HFFc6 (cell line): ENCODE measurements around the gene DTX3L. TPM values are rescaled to one million over a fixed set of nuclear protein-coding genes. Genes with fewer than 3 reads are reported as not detected.

ENCODE experiments used
- DNase-seq: peaks from one replicate; pipeline ENCODE4 v3.0.0-alpha.2; 2018
- H3K27ac Mint-ChIP-seq: 2 replicates; pipeline ENCODE4 v1.8.0; 2020; ENCODE audit warnings: mild to moderate bottlenecking, mixed read lengths
- H3K27me3 Mint-ChIP-seq: 2 replicates; pipeline ENCODE4 v1.8.0; 2021; ENCODE audit warnings: mild to moderate bottlenecking, moderate library complexity, mixed read lengths; ENCODE audit not compliant: insufficient read depth
- H3K36me3 Mint-ChIP-seq: 2 replicates; pipeline ENCODE4 v1.8.0; 2021; ENCODE audit warnings: low read depth, mixed read lengths
- H3K4me1 Mint-ChIP-seq: 2 replicates; pipeline ENCODE4 v1.8.0; 2020; ENCODE audit warnings: low read depth, mixed read lengths
- H3K4me3 Mint-ChIP-seq: 2 replicates; pipeline ENCODE4 v1.8.0; 2020; ENCODE audit warnings: mild to moderate bottlenecking, moderate library complexity, mixed read lengths
- H3K9me3 Mint-ChIP-seq: 2 replicates; pipeline ENCODE4 v1.8.0; 2020; ENCODE audit warnings: mild to moderate bottlenecking, mixed read lengths
- total RNA-seq, 6 experiments: library from RNA; stranded (reverse); fragmentation: NEBNext Ultra II Directional; extraction: Animal tissue kit (Norgen Biotek cat#: 25700); gene quantifications; 2 replicates in 1 of 6; 3 replicates in 5 of 6; pipeline ENCODE4 v1.2.3, GENCODE V29; 2021
- TF ChIP-seq, protein P1 (sequence below): fragments of 200-600 bp; sonication (generic); IDR thresholded peaks from 2 replicates; pipeline ENCODE4 v1.5.0; 2021; ENCODE audit warnings: antibody characterized with exemption, mild to moderate bottlenecking

Gene DTX3L
- total RNA-seq, 6 experiments from 2014 or later = 6.2 to 16.7 (median 15.6) TPM

DNA sequence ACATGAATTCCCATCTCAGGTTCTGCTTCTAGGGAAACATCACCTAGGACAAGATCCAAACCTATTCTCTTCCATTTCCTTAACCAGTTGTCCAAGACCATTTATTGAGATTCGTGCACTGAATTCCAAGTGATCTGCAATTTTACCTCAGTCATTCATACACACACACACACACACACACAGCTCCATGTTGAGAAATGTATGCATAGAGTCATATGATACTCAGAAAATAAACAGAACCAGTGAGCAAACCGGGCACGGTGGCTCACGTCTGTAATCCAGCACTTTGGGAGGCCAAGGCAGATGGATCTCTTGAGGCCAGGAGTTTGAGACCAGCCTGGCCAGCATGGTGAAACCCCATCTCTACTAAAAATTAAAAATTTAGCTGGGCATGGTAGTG, 43.3 kb upstream of the DTX3L start:
- Mint-ChIP-seq H3K36me3 (no peaks in the 10 kb centered on the region), H3K27me3 (no peaks in the 10 kb centered on the region), H3K27ac (no peak overlapping the region), H3K4me3 (no peak overlapping the region), H3K9me3 (no peaks in the 10 kb centered on the region), H3K4me1 (no peaks in the 10 kb centered on the region)
- DNase-seq = no peak
- TF ChIP-seq, protein P1, sequence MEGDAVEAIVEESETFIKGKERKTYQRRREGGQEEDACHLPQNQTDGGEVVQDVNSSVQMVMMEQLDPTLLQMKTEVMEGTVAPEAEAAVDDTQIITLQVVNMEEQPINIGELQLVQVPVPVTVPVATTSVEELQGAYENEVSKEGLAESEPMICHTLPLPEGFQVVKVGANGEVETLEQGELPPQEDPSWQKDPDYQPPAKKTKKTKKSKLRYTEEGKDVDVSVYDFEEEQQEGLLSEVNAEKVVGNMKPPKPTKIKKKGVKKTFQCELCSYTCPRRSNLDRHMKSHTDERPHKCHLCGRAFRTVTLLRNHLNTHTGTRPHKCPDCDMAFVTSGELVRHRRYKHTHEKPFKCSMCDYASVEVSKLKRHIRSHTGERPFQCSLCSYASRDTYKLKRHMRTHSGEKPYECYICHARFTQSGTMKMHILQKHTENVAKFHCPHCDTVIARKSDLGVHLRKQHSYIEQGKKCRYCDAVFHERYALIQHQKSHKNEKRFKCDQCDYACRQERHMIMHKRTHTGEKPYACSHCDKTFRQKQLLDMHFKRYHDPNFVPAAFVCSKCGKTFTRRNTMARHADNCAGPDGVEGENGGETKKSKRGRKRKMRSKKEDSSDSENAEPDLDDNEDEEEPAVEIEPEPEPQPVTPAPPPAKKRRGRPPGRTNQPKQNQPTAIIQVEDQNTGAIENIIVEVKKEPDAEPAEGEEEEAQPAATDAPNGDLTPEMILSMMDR = no peak

DNA sequence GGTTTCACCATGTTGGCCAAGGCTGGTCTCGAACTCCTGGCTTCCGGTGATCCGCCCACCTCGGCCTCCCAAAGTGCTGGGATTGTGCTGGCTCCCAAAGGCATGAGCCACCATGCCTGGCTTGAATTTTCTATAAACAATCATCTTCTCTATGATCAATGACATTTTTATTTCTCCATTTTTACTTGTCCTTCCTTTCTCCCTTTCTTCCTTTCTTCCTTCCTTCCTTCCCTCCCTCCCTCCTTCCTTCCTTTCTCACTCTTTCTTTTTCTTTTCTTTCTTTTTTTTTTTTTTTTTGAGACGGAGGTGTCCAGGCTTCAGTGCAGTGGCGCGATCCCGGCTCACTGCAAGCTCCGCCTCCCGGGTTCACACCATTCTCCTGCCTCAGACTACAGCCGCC, 40.8 kb upstream of the DTX3L start:
- Mint-ChIP-seq H3K27me3 (no peaks in the 10 kb centered on the region), H3K4me1 (no peaks in the 10 kb centered on the region), H3K36me3 (no peaks in the 10 kb centered on the region), H3K27ac (no peak overlapping the region), H3K4me3 (no peak overlapping the region), H3K9me3 (no peaks in the 10 kb centered on the region)
- no peak for DNase-seq
- TF ChIP-seq, protein P1 = no peak

DNA sequence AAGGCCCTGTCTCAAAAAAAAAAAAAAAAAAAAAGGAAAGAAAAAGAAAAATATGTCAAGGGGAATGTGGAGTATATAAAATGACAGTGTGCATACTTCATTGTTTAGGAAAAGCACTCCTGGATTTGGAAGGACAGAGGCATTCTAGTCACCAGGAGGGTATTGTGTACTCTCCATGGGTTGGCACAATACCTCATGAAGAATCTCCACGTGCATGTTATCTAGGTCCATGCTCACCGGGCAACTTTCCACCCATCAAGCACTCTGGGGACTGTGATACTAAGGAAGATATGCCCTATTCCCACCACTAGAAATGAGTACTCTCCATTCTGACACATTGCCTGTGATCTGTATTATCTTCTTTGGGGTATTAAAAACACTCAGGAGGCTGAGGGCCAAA, 34.0 kb upstream of the DTX3L start:
- Mint-ChIP-seq H3K27ac (no peak overlapping the region), H3K9me3 (no peaks in the 10 kb centered on the region), H3K27me3 (peaks cover 2% of the 10 kb centered on the region; the same call in 1 of the 2 replicates), H3K36me3 (peaks cover 21% of the 10 kb centered on the region), H3K4me1 (peaks cover 34% of the 10 kb centered on the region), H3K4me3 (no peak overlapping the region)
- TF ChIP-seq, protein P1 = no peak
- no peak for DNase-seq

DNA sequence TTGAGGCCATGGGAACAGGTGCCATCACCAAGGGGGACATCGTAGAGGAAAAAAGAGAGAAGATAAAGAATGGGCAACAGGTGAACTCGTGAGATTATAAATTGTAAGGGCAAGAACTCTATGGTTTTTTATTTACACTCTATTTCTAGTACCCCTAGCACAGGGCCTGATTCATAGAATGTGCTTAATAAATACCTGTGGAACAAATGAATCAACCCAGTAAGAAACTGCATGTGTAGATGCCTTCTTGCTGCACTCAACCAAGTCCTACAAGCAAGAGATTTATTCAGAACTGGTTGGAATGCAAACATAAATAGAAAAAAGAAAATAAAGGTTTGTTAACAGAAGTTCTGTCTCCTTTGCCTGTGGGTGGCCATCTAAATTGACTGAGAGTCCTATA, 30.7 kb upstream of the DTX3L start:
- Mint-ChIP-seq H3K4me3 (no peak overlapping the region), H3K27me3 (peaks cover 2% of the 10 kb centered on the region), H3K27ac (peak overlapping the region; percentile 40), H3K36me3 (peaks cover 21% of the 10 kb centered on the region), H3K4me1 (peaks cover 34% of the 10 kb centered on the region), H3K9me3 (no peaks in the 10 kb centered on the region)
- TF ChIP-seq, protein P1 = no peak
- DNase-seq = no peak

DNA sequence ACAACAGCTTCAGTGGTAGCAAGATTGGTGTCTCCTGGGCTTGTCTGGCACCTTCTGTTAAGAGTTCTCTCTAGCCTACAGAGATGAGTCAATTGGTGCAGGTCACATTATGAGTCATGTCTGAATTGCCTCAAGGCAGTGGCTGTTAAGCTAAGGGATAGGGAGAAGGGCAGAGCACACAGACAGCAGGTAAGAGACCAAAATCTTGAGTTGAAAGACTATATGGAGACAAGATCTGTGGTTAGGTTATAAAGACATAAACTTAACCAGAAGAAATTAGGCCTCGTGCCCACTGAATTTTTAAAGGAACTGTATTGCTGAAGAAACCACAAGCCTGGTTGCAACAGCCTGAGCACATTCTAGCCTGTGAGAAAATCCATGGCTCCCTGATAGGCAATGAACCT, 30.2 kb upstream of the DTX3L start:
- peak; percentile 93 for DNase-seq
- Mint-ChIP-seq H3K9me3 (no peaks in the 10 kb centered on the region), H3K27ac (peak overlapping the region; percentile 19), H3K4me3 (no peak overlapping the region; the same call in 1 of the 2 replicates), H3K36me3 (peaks cover 21% of the 10 kb centered on the region), H3K27me3 (peaks cover 2% of the 10 kb centered on the region), H3K4me1 (peaks cover 34% of the 10 kb centered on the region)
- TF ChIP-seq, protein P1 = no peak
